Panc1 (cell line): ENCODE data around the gene RPS15. TPM values are rescaled to one million over a fixed set of nuclear protein-coding genes. Genes with fewer than 3 reads are reported as not detected.
A peak's percentile ranks its signal among the peaks of the same experiment; 100 is the strongest.

ENCODE experiments used
- ATAC-seq: fragments of 200-7000 bp; cut with Tn5 transposase; 2 replicates; pipeline ENCODE4 v1.9.1; 2020; ENCODE audit warnings: mild to moderate bottlenecking, moderate library complexity
- BruUV-seq: library from RNA; stranded (reverse); fragments of 400-500 nt; replicated peaks from 2 replicates; lab custom pipeline; 2021; lab: Mats Ljungman, UMichigan
- CTCF ChIA-PET: fragments of 300-600 bp; sonication (Branson Sonifier 250); formaldehyde crosslinking; loops from one replicate; lab custom pipeline; 2022; ENCODE audit warnings: antibody characterized with exemption; lab: Charles Lee
- POLR2A ChIA-PET: fragments of 300-600 bp; sonication (Branson Sonifier 250); formaldehyde crosslinking; loops from one replicate; lab custom pipeline; 2022; ENCODE audit warnings: antibody characterized with exemption; lab: Charles Lee
- DNase-seq: peaks from one replicate; pipeline ENCODE4 v3.0.0-alpha.2; 2010; ENCODE audit warnings: low read depth, low spot score
- H3K27ac ChIP-seq: 2 replicates; pipeline ENCODE4 v1.5.1; 2011; ENCODE audit warnings: mild to moderate bottlenecking, low read length, inconsistent platforms
- H3K27me3 ChIP-seq: fragments of 200-500 bp; sonication (Bioruptor generic); 2 replicates; pipeline ENCODE4 v1.6.0; 2014; ENCODE audit warnings: low read length, inconsistent platforms; ENCODE audit not compliant: control insufficient read depth, insufficient read depth
- H3K36me3 ChIP-seq: fragments of 200-500 bp; sonication (Bioruptor generic); 2 replicates; pipeline ENCODE4 v1.5.1; 2014; ENCODE audit warnings: inconsistent platforms, mild to moderate bottlenecking, low read length, moderate library complexity; ENCODE audit not compliant: control insufficient read depth, insufficient read depth
- H3K4me1 ChIP-seq: 2 replicates; pipeline ENCODE4 v1.5.1; 2011; ENCODE audit warnings: inconsistent platforms, mild to moderate bottlenecking, low read length, moderate library complexity; ENCODE audit not compliant: control insufficient read depth, insufficient read depth
- H3K4me3 ChIP-seq, 2 experiments: 2 replicates each; pipeline ENCODE4 v1.5.1; 2011 to 2012; ENCODE audit warnings: low read depth in 2 of 2, low read length in 2 of 2, mild to moderate bottlenecking in 2 of 2, inconsistent platforms in 1 of 2, moderate library complexity in 1 of 2
- H3K9me3 ChIP-seq: fragments of 200-500 bp; sonication (Bioruptor generic); 2 replicates; pipeline ENCODE4 v1.5.1; 2014; ENCODE audit warnings: low read depth, mild to moderate bottlenecking, inconsistent platforms, low read length, moderate library complexity; ENCODE audit not compliant: control insufficient read depth, insufficient read depth
- POLR2AphosphoS5 ChIP-seq: IDR thresholded peaks from 2 replicates; pipeline ENCODE4 v1.6.1; 2012; ENCODE audit warnings: mild to moderate bottlenecking, low read depth, low read length, moderate library complexity
- REST ChIP-seq, 2 experiments: IDR thresholded peaks; 2 replicates each; pipeline ENCODE4 v1.6.1; 2011 to 2012; ENCODE audit warnings: low read depth in 2 of 2, control low read depth in 1 of 2, low read length in 1 of 2, mild to moderate bottlenecking in 1 of 2, moderate library complexity in 1 of 2; ENCODE audit not compliant: insufficient read depth in 1 of 2
- SIN3A ChIP-seq: IDR thresholded peaks from 2 replicates; pipeline ENCODE4 v1.6.1; 2012; ENCODE audit warnings: low read depth, mild to moderate bottlenecking, low read length, moderate library complexity, borderline replicate concordance; ENCODE audit not compliant: insufficient read depth
- TCF7L2 ChIP-seq: IDR thresholded peaks from 2 replicates; pipeline ENCODE4 v1.6.1; 2011; ENCODE audit warnings: mild to moderate bottlenecking, low read depth, low read length, inconsistent platforms
- in situ Hi-C: cut with HindIII; loops from 2 replicates; pipeline ENCODE4 v1.10.0; 2016; ENCODE audit warnings: low sequenced_read_pairs, low pct_unique_long_range_greater_than_20kb
- intact Hi-C: fragments of 100-400 bp; cut with micrococcal nuclease; formaldehyde crosslinking; loops from one replicate; pipeline ENCODE4 v1.10.0; 2022; ENCODE audit not compliant: unreplicated experiment
- total RNA-seq: library from RNA; stranded (reverse); gene quantifications from one replicate; pipeline ENCODE4 v1.2.1, GENCODE V29; 2021; ENCODE audit not compliant: unreplicated experiment
- TF ChIP-seq, protein P1 (sequence below): fragments of 450-650 bp; IDR thresholded peaks from 2 replicates; pipeline ENCODE4 v1.5.1; 2017; ENCODE audit warnings: mild to moderate bottlenecking

RPS15 gene
- total RNA-seq, 1 experiment from 2014 or later, result 1,067 TPM

GRCh38 chr19:1441677-1442438, 3.7 kb downstream of the RPS15 start:
- in situ Hi-C loops (no loop called here), intact Hi-C loops (no loop called here)
- H3K9me3 ChIP-seq, result no peaks in the 10 kb centered on the region
- no TSS peak for BruUV-seq
- no peak for DNase-seq
- peaks cover 46% of the 10 kb centered on the region for H3K4me1 ChIP-seq
- H3K27ac ChIP-seq, result peak overlapping the region; percentile 89
- ChIA-PET POLR2A (no interaction called here), CTCF (no interaction called here)
- ATAC-seq, result no peak
- H3K27me3 ChIP-seq, result no peaks in the 10 kb centered on the region
- peaks cover 6% of the 10 kb centered on the region for H3K36me3 ChIP-seq
- 0 out of 2 replicates have a peak, but pooled peaks have one; percentile 33 for TF ChIP-seq POLR2AphosphoS5
- no peak for TF ChIP-seq SIN3A
- H3K4me3 ChIP-seq, result no peak overlapping the region; a peak in 1 of 4 replicates

- ATAC-seq (peak; percentile 81), DNase-seq (no peak)
- intact Hi-C loops (no loop called here), in situ Hi-C loops (no loop called here)
- Histone ChIP-seq H3K4me3 (peak overlapping the region; percentile 47 to 52), H3K27ac (peak overlapping the region; percentile 89), H3K9me3 (no peaks in the 10 kb centered on the region), H3K4me1 (peaks cover 41% of the 10 kb centered on the region), H3K36me3 (peaks cover 1% of the 10 kb centered on the region; the same call in 1 of the 2 replicates), H3K27me3 (no peaks in the 10 kb centered on the region)
- BruUV-seq, result no TSS peak
- POLR2A ChIA-PET, result no interaction called here
- TF ChIP-seq REST (IDR thresholded peaks at IDR 0.05; ENCODE audit: insufficient read depth in 1 of 2, low read depth in 2 of 2, low read length in 1 of 2) (0 out of 4 replicates have a peak, but pooled peaks of 1 of the 2 experiments have one; percentile 46), TCF7L2 (no peak), SIN3A (no peak), POLR2AphosphoS5 (no peak)
- TF ChIP-seq, protein P1, sequence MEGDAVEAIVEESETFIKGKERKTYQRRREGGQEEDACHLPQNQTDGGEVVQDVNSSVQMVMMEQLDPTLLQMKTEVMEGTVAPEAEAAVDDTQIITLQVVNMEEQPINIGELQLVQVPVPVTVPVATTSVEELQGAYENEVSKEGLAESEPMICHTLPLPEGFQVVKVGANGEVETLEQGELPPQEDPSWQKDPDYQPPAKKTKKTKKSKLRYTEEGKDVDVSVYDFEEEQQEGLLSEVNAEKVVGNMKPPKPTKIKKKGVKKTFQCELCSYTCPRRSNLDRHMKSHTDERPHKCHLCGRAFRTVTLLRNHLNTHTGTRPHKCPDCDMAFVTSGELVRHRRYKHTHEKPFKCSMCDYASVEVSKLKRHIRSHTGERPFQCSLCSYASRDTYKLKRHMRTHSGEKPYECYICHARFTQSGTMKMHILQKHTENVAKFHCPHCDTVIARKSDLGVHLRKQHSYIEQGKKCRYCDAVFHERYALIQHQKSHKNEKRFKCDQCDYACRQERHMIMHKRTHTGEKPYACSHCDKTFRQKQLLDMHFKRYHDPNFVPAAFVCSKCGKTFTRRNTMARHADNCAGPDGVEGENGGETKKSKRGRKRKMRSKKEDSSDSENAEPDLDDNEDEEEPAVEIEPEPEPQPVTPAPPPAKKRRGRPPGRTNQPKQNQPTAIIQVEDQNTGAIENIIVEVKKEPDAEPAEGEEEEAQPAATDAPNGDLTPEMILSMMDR, result peak; percentile 98
- CTCF ChIA-PET, result no interaction called here
Observed at GRCh38 chr19:1445185-1445931, 7.2 kb downstream of the RPS15 start.
